ENCODE data around the gene SCN3B. TPM values are rescaled to one million over a fixed set of nuclear protein-coding genes. Genes with fewer than 3 reads are reported as not detected.

The SCN3B gene
- total and polyA plus RNA-seq, 4 donors: 0.05 to 0.17 (median 0.05) TPM; not detected in 1

DNA sequence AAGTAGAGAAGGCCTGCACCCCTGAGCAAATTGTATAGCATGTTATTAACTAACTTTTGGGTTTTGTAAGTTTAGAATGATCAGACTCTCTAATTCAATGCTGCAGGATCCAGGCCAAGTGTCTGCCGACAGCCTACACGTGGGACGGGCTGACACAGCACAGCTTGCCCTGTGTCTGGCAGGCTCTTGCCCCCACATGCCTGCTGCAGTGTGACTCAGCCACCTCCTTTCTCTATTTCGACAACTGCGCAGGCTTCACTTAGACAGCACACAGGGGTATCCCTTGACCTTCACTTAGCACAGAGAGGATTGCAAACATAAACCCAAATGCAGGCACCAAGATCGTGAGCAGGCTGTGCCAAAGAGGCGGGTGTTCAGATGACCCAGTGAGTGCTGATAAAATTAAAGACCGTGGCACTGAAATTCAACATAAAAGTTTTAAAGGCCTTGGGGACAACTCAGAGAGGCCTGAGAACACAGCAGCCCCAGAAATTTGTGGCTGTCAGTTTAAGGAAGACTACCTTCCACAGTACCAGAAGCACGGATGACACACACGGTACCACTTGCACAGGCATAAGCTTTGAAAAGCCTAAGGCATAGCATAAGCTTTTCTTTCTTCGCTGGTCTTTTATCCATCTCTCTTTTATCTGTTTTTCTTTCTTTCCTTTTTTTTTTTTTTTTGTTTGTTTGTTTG is 37.8 kb downstream of the SCN3B start:
- no peak overlapping the region for H3K27ac ChIP-seq (ENCODE audit: low read depth in 1 of 2, low read length in 2 of 2)
- H3K4me1 ChIP-seq (ENCODE audit: control insufficient read depth in 4 of 4, insufficient read depth in 4 of 4, low read length in 3 of 4): no peaks in the 10 kb centered on the region
- H3K4me3 ChIP-seq (ENCODE audit: low read depth in 1 of 3, low read length in 3 of 3): no peak overlapping the region
- peaks cover 0 to 2% (median 0%) of the 10 kb centered on the region in 4 donors for H3K9me3 ChIP-seq (ENCODE audit: control insufficient read depth in 4 of 4, low read length in 3 of 4)
- 88% methylated on average over 11 of the region's 11 CpGs for WGBS
- H3K27me3 ChIP-seq (ENCODE audit: control insufficient read depth in 4 of 4, insufficient read depth in 4 of 4, low read length in 3 of 4): no peaks in the 10 kb centered on the region
- TF ChIP-seq RAD21 (IDR thresholded peaks at IDR 0.05): no peak
- TF ChIP-seq RXRA (IDR thresholded peaks at IDR 0.05): no peak
- no peak for TF ChIP-seq NR2F2 (IDR thresholded peaks at IDR 0.05)
- TF ChIP-seq, protein P1, sequence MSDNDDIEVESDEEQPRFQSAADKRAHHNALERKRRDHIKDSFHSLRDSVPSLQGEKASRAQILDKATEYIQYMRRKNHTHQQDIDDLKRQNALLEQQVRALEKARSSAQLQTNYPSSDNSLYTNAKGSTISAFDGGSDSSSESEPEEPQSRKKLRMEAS (IDR thresholded peaks at IDR 0.05): no peak
- no peak for TF ChIP-seq JUND (IDR thresholded peaks at IDR 0.05)
- TF ChIP-seq, protein P2, sequence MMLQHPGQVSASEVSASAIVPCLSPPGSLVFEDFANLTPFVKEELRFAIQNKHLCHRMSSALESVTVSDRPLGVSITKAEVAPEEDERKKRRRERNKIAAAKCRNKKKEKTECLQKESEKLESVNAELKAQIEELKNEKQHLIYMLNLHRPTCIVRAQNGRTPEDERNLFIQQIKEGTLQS (IDR thresholded peaks at IDR 0.05): no peak
- TF ChIP-seq TAF1 (conservative IDR thresholded peaks at IDR 0.05): no peak
- TF ChIP-seq, protein P3, sequence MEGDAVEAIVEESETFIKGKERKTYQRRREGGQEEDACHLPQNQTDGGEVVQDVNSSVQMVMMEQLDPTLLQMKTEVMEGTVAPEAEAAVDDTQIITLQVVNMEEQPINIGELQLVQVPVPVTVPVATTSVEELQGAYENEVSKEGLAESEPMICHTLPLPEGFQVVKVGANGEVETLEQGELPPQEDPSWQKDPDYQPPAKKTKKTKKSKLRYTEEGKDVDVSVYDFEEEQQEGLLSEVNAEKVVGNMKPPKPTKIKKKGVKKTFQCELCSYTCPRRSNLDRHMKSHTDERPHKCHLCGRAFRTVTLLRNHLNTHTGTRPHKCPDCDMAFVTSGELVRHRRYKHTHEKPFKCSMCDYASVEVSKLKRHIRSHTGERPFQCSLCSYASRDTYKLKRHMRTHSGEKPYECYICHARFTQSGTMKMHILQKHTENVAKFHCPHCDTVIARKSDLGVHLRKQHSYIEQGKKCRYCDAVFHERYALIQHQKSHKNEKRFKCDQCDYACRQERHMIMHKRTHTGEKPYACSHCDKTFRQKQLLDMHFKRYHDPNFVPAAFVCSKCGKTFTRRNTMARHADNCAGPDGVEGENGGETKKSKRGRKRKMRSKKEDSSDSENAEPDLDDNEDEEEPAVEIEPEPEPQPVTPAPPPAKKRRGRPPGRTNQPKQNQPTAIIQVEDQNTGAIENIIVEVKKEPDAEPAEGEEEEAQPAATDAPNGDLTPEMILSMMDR (IDR thresholded peaks at IDR 0.05; ENCODE audit: low read depth, low read length, missing input control): no peak
- TF ChIP-seq HNF4G (IDR thresholded peaks at IDR 0.05): no peak
- TF ChIP-seq FOXA2 (IDR thresholded peaks at IDR 0.05): no peak
- no peak for TF ChIP-seq EGR1 (IDR thresholded peaks at IDR 0.05; ENCODE audit: low read depth in 2 of 2)
- TF ChIP-seq FOXA1 (IDR thresholded peaks at IDR 0.05): no peak
- TF ChIP-seq, protein P4, sequence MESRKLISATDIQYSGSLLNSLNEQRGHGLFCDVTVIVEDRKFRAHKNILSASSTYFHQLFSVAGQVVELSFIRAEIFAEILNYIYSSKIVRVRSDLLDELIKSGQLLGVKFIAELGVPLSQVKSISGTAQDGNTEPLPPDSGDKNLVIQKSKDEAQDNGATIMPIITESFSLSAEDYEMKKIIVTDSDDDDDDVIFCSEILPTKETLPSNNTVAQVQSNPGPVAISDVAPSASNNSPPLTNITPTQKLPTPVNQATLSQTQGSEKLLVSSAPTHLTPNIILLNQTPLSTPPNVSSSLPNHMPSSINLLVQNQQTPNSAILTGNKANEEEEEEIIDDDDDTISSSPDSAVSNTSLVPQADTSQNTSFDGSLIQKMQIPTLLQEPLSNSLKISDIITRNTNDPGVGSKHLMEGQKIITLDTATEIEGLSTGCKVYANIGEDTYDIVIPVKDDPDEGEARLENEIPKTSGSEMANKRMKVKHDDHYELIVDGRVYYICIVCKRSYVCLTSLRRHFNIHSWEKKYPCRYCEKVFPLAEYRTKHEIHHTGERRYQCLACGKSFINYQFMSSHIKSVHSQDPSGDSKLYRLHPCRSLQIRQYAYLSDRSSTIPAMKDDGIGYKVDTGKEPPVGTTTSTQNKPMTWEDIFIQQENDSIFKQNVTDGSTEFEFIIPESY (IDR thresholded peaks at IDR 0.05): no peak
- TF ChIP-seq GABPA (IDR thresholded peaks at IDR 0.05 in 1 of 2, conservative IDR thresholded peaks at IDR 0.05 in 1 of 2): no peak
- TF ChIP-seq SP1 (IDR thresholded peaks at IDR 0.05): no peak
- TF ChIP-seq YY1 (IDR thresholded peaks at IDR 0.05): no peak
- TF ChIP-seq, protein P5, sequence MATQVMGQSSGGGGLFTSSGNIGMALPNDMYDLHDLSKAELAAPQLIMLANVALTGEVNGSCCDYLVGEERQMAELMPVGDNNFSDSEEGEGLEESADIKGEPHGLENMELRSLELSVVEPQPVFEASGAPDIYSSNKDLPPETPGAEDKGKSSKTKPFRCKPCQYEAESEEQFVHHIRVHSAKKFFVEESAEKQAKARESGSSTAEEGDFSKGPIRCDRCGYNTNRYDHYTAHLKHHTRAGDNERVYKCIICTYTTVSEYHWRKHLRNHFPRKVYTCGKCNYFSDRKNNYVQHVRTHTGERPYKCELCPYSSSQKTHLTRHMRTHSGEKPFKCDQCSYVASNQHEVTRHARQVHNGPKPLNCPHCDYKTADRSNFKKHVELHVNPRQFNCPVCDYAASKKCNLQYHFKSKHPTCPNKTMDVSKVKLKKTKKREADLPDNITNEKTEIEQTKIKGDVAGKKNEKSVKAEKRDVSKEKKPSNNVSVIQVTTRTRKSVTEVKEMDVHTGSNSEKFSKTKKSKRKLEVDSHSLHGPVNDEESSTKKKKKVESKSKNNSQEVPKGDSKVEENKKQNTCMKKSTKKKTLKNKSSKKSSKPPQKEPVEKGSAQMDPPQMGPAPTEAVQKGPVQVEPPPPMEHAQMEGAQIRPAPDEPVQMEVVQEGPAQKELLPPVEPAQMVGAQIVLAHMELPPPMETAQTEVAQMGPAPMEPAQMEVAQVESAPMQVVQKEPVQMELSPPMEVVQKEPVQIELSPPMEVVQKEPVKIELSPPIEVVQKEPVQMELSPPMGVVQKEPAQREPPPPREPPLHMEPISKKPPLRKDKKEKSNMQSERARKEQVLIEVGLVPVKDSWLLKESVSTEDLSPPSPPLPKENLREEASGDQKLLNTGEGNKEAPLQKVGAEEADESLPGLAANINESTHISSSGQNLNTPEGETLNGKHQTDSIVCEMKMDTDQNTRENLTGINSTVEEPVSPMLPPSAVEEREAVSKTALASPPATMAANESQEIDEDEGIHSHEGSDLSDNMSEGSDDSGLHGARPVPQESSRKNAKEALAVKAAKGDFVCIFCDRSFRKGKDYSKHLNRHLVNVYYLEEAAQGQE (IDR thresholded peaks at IDR 0.05): no peak
- no peak for TF ChIP-seq HNF4A (conservative IDR thresholded peaks at IDR 0.05)
- no peak overlapping the region for H3K9ac ChIP-seq (ENCODE audit: low read depth in 1 of 2, low read length in 2 of 2)
- no peak for DNase-seq (ENCODE audit: low spot score)
- no peaks in the 10 kb centered on the region for H3K36me3 ChIP-seq (ENCODE audit: control insufficient read depth in 4 of 4, insufficient read depth in 3 of 4, low read depth in 1 of 4, low read length in 3 of 4)

Data from liver (tissue), 9 donors.